AG04449 (cell line): Measurements from ENCODE around the gene C1orf74.

Experiments used
- CTCF ChIA-PET: fragments of 350-600 bp; formaldehyde crosslinking; extraction: SDS; loops from one replicate; lab custom pipeline; 2021; ENCODE audit warnings: antibody characterized with exemption; lab: Yijun Ruan, JAX
- POLR2A ChIA-PET: fragments of 400-600, 350-600 bp; formaldehyde crosslinking; extraction: SDS; loops from one replicate; lab custom pipeline; 2020; ENCODE audit warnings: antibody characterized with exemption, inconsistent platforms; lab: Yijun Ruan, JAX
- DNase-seq: peaks from one replicate; pipeline ENCODE4 v3.0.0-alpha.2; 2010; ENCODE audit warnings: low read depth, low spot score
- H3K4me3 ChIP-seq: 2 replicates; pipeline ENCODE4 v1.5.1; 2011; ENCODE audit warnings: low read depth, mild to moderate bottlenecking, control low read depth, low read length
- TF ChIP-seq, protein P1 (sequence below): IDR thresholded peaks from one replicate; pipeline ENCODE4 v1.5.1; 2011; ENCODE audit warnings: mild to moderate bottlenecking, moderate library complexity, low read length, control low read depth, inconsistent platforms; ENCODE audit not compliant: insufficient read depth; ENCODE audit errors: missing control alignments

C1orf74 gene

DNA sequence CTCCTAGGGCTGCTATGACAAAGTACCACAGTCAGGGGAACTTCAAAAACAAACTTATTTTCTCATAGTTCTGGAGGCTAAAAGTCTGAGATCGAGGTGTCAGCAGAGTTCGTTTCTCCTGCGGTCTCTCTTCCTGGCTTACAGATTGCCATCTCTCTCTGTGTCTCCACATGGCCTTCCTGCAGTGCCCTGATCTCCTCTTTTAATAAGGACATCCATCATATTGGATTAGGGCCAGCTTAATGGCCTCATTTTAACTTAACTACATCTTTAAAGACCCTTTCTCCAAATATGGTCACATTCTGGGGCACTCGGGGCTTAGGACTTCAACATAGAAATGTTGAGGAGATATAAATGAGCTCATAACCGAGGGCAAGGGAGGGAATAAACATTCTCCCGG, 12.2 kb downstream of the C1orf74 start:
- DNase-seq, result no peak
- POLR2A ChIA-PET, result interaction anchor here (0.7 kb wide), 1 partner anchor 13 kb away, joined by 3 read pairs; no protein-coding TSS in a partner anchor
- CTCF ChIA-PET, result interaction anchor here (0.8 to 1.8 kb wide), 3 partner anchors 12 to 24 kb away, joined by 3 to 7 read pairs (median 6); partner anchors contain the start of gene C1orf74
- no peak overlapping the region for H3K4me3 ChIP-seq
- TF ChIP-seq, protein P1, sequence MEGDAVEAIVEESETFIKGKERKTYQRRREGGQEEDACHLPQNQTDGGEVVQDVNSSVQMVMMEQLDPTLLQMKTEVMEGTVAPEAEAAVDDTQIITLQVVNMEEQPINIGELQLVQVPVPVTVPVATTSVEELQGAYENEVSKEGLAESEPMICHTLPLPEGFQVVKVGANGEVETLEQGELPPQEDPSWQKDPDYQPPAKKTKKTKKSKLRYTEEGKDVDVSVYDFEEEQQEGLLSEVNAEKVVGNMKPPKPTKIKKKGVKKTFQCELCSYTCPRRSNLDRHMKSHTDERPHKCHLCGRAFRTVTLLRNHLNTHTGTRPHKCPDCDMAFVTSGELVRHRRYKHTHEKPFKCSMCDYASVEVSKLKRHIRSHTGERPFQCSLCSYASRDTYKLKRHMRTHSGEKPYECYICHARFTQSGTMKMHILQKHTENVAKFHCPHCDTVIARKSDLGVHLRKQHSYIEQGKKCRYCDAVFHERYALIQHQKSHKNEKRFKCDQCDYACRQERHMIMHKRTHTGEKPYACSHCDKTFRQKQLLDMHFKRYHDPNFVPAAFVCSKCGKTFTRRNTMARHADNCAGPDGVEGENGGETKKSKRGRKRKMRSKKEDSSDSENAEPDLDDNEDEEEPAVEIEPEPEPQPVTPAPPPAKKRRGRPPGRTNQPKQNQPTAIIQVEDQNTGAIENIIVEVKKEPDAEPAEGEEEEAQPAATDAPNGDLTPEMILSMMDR, result no peak

DNA sequence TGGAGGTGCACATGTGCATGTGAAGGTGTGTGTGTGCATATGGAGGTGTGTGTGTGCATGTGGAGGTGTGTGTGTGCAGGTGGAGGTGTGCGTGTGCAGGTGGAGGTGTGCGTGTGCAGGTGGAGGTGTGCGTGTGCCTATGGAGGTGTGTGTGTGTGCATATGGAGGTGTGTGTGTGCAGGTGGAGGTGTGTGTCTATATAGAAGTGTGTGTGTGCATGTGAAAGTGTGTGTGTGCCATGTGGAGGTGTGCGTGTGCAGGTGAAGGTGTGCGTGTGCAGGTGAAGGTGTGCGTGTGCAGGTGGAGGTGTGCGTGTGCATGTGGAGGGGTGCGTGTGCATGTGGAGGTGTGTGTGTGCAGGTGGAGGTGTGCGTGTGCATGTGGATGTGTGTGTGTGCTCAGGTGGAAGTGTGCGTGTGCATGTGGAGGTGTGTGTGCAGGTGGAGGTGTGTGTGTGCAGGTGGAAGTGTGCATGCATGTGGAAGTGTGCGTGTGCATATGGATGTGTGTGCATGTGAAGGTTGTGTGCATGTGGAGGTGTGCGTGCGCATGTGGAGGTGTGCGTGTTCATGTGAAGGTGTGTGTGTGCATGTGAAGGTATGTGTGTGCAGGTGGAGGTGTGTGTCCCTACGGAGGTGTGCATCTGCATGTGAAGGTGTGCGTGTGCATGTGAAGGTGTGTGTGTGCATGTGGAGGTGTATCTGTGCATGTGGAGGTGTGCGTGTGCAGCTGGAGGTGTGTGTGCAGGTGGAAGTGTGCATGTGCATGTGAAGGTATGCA, 13.5 kb downstream of the C1orf74 start:
- TF ChIP-seq, protein P1, result no peak
- ChIA-PET CTCF (no interaction called here), POLR2A (no interaction called here)
- no peak for DNase-seq
- no peak overlapping the region for H3K4me3 ChIP-seq

DNA sequence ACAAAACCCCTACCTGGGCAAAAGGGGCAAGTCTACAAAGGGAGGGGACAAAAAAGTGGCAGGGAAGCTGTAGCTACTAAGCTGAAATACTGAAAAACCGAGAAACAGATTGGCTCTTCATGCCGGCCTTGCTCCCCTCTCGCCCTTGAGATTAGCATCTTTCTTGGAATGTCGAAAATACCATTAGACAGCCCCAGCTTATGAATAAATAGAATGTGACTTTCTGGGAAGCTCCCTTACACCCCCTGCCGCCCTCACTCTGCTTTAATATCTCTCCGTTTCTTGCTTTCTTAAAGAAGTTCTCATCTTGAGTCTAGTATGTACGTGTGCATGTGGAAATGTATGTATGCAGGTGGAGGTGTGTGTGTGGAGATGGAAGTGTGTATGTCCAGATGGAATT, 14.4 kb downstream of the C1orf74 start:
- H3K4me3 ChIP-seq, result no peak overlapping the region
- no peak for DNase-seq
- ChIA-PET CTCF (interaction anchor here (1.5 to 5.2 kb wide), 3 partner anchors 17 to 53 kb away, joined by 3 to 32 read pairs (median 12); no protein-coding TSS in a partner anchor), POLR2A (interaction anchor here (1.6 kb wide), 1 partner anchor 14 kb away, joined by 10 read pairs; the partner anchor contains the start of gene C1orf74)
- TF ChIP-seq, protein P1, result no peak

DNA sequence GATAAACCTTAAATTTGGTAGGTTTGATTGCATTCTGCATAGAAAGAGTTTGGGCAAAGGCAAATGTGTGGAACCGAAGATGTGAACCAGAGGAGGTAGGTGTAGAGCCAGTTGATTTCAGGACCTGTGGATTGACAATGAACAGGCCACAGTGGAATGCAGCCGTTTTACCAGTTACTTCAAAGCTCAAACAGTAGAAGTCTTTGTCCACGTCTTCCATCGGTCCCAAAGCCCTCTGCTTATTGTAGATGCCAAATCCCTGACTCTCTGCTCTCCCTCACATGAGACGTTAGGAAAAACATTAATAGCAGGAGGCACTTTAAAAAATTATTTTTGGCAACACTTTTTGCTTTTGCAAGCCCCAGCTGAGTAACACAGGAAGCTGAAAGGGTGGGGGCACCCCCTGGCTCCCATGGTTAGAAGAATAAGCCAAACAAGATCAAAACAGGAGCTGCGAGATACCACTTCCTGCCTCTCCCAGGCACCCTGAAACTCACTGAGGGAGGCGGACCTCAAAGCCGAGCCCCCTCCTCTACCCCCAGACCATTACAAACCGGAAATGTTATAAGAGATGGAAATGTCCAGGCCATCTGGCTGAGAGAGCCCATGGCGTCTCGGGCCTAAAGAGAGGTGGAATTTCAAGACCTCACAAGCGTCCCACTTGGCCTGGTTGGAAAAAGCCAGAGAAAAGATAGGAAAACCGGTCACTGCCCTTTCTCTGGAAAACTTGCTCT, 15.0 kb downstream of the C1orf74 start:
- H3K4me3 ChIP-seq, result no peak overlapping the region
- CTCF ChIA-PET, result interaction anchor here (1.0 to 5.2 kb wide), 7 partner anchors 14 to 203 kb away, joined by 3 to 32 read pairs (median 4); partner anchors contain the start of gene TRAF3IP3
- DNase-seq, result peak; percentile 77
- TF ChIP-seq, protein P1, result no peak
- POLR2A ChIA-PET, result interaction anchor here (1.6 kb wide), 1 partner anchor 15 kb away, joined by 10 read pairs; the partner anchor contains the start of gene C1orf74

DNA sequence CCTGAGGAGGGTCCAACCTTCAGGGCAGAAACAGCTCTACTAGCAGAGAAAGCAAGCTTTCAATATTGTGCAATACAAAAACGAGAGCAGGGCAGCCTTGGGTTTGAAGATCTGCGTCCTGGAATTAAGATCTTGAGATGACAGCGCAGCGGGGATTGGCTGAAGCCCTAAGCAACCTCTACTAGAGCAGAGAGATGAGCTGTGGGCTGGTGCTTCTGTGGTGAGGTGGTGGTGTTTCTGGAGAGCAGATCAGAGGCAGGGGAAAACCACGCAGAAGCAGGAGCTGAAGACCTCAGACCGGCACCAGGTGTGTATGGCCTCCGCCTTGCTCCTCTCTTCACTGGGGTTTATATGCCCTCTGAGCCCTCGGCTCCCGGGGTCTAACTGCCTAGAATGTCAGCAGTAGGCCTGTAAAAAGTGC, 16.0 kb downstream of the C1orf74 start:
- DNase-seq, result no peak
- TF ChIP-seq, protein P1, result no peak
- no peak overlapping the region for H3K4me3 ChIP-seq
- POLR2A ChIA-PET, result interaction anchor here (1.6 kb wide), 1 partner anchor 16 kb away, joined by 10 read pairs; the partner anchor contains the start of gene C1orf74
- CTCF ChIA-PET, result interaction anchor here (1.0 to 5.2 kb wide), 7 partner anchors 13 to 202 kb away, joined by 3 to 32 read pairs (median 4); partner anchors contain the start of gene TRAF3IP3
